ENCODE results near the gene RNF169.
A peak's percentile ranks its signal among the peaks of the same experiment; 100 is the strongest.
"Not testable (repeated sequence)": the region's sequence is repeated elsewhere in the genome, so short reads cannot be mapped to it uniquely, and the experiment has no call there.

Gene RNF169

GRCh38 chr11:74751303-74751702, 2.7 kb downstream of the RNF169 start:
- Mint-ChIP-seq H3K4me3 (peak overlapping the region; percentile 53), H3K9me3 (peaks cover 18% of the 10 kb centered on the region), H3K27me3 (ENCODE audit: low read depth, poor library complexity) (no peaks in the 10 kb centered on the region), H3K27ac (no peak overlapping the region), H3K36me3 (ENCODE audit: low read depth) (peaks cover 35% of the 10 kb centered on the region), H3K4me1 (peaks cover 31% of the 10 kb centered on the region)
- DNase-seq: no peak
- TF ChIP-seq CTCF (IDR thresholded peaks at IDR 0.05): no peak

GRCh38 chr11:74754507-74755252, 6.0 kb downstream of the RNF169 start:
- Mint-ChIP-seq H3K27ac (no peak overlapping the region), H3K27me3 (ENCODE audit: low read depth, poor library complexity) (no peaks in the 10 kb centered on the region), H3K4me1 (peaks cover 12% of the 10 kb centered on the region), H3K9me3 (peaks cover 26% of the 10 kb centered on the region), H3K4me3 (no peak overlapping the region), H3K36me3 (ENCODE audit: low read depth) (peaks cover 37% of the 10 kb centered on the region)
- DNase-seq: no peak
- TF ChIP-seq CTCF (IDR thresholded peaks at IDR 0.05): no peak

GRCh38 chr11:74755395-74755995, 6.8 kb downstream of the RNF169 start:
- Mint-ChIP-seq H3K9me3 (peaks cover 23% of the 10 kb centered on the region), H3K27ac (no peak overlapping the region), H3K4me3 (no peak overlapping the region), H3K4me1 (peaks cover 5% of the 10 kb centered on the region), H3K27me3 (ENCODE audit: low read depth, poor library complexity) (no peaks in the 10 kb centered on the region), H3K36me3 (ENCODE audit: low read depth) (peaks cover 36% of the 10 kb centered on the region)
- no peak for DNase-seq
- no peak for TF ChIP-seq CTCF (IDR thresholded peaks at IDR 0.05)

GRCh38 chr11:74756571-74756970, 7.9 kb downstream of the RNF169 start:
- peaks cover 20% of the 10 kb centered on the region for H3K9me3 Mint-ChIP-seq
- H3K36me3 Mint-ChIP-seq (ENCODE audit: low read depth): peaks cover 28% of the 10 kb centered on the region
- DNase-seq: no peak
- no peaks in the 10 kb centered on the region for H3K4me1 Mint-ChIP-seq
- no peak overlapping the region for H3K27ac Mint-ChIP-seq
- no peak overlapping the region for H3K4me3 Mint-ChIP-seq
- no peaks in the 10 kb centered on the region for H3K27me3 Mint-ChIP-seq (ENCODE audit: low read depth, poor library complexity)
- TF ChIP-seq CTCF (IDR thresholded peaks at IDR 0.05): no peak

- Mint-ChIP-seq H3K4me1 (no peaks in the 10 kb centered on the region), H3K27me3 (ENCODE audit: low read depth, poor library complexity) (no peaks in the 10 kb centered on the region), H3K36me3 (ENCODE audit: low read depth) (peaks cover 44% of the 10 kb centered on the region), H3K9me3 (peaks cover 42% of the 10 kb centered on the region), H3K4me3 (no peak overlapping the region), H3K27ac (no peak overlapping the region)
- no peak for TF ChIP-seq CTCF (IDR thresholded peaks at IDR 0.05)
- DNase-seq: no peak
Measured at GRCh38 chr11:74766905-74767304, 18.3 kb downstream of the RNF169 start.

- Mint-ChIP-seq H3K27ac (peak overlapping the region; percentile 52), H3K36me3 (ENCODE audit: low read depth) (peaks cover 33% of the 10 kb centered on the region), H3K9me3 (peaks cover 31% of the 10 kb centered on the region)
- not testable (repeated sequence) for H3K4me1 Mint-ChIP-seq; H3K4me3 Mint-ChIP-seq; H3K27me3 Mint-ChIP-seq (ENCODE audit: low read depth, poor library complexity); DNase-seq
Measured at GRCh38 chr11:74768172-74768651, 19.6 kb downstream of the RNF169 start.

Data from nephron progenitor cell (in vitro differentiated cells).